Erythroblast (primary cell): ENCODE measurements around the gene DGLUCY.
"Not testable (repeated sequence)": the region's sequence is repeated elsewhere in the genome, so short reads cannot be mapped to it uniquely, and the experiment has no call there.

Experiments
- GATA1 ChIP-seq: IDR thresholded peaks from 2 replicates; pipeline ENCODE4 v1.6.1; 2011; ENCODE audit warnings: low read depth, mild to moderate bottlenecking, control low read depth, low read length, moderate library complexity
- POLR2A ChIP-seq: IDR thresholded peaks from 2 replicates; pipeline ENCODE4 v1.6.1; 2011; ENCODE audit warnings: mild to moderate bottlenecking, low read length

GRCh38 chr14:91200802-91201201 lies 86.9 kb downstream of the DGLUCY start:
- TF ChIP-seq GATA1, POLR2A: not testable (repeated sequence)
